ENCODE measurements around the gene NEMP2.
A peak's percentile ranks its signal among the peaks of the same experiment; 100 is the strongest.

Gene NEMP2

GRCh38 chr2:190540048-190540447 lies 5.5 kb upstream of the NEMP2 start:
- TF ChIP-seq CTCF (conservative IDR thresholded peaks at IDR 0.05) = no peak
- H3K27ac ChIP-seq = no peak overlapping the region

GRCh38 chr2:190538201-190538600 lies 3.7 kb upstream of the NEMP2 start:
- TF ChIP-seq CTCF (conservative IDR thresholded peaks at IDR 0.05) = no peak

GRCh38 chr2:190537765-190538164 lies 3.2 kb upstream of the NEMP2 start:
- TF ChIP-seq CTCF (conservative IDR thresholded peaks at IDR 0.05) = no peak
- no peak overlapping the region for H3K27ac ChIP-seq

More at GRCh38 chr2:190538201-190538600, 3.7 kb upstream of the NEMP2 start:
- H3K27ac ChIP-seq = no peak overlapping the region

- peak overlapping the region; percentile 84; the same call in 1 of the 2 replicates for H3K27ac ChIP-seq
- no peak for TF ChIP-seq CTCF (conservative IDR thresholded peaks at IDR 0.05)
These were observed 1.1 kb upstream of the NEMP2 start for GRCh38 chr2:190535586-190535985.

GRCh38 chr2:190535121-190535439 lies 558 bp upstream of the NEMP2 start:
- peak overlapping the region; percentile 84 for H3K27ac ChIP-seq
- no peak for TF ChIP-seq CTCF (conservative IDR thresholded peaks at IDR 0.05)

GRCh38 chr2:190533968-190534309 lies 583 bp downstream of the NEMP2 start:
- peak overlapping the region; percentile 84 for H3K27ac ChIP-seq
- TF ChIP-seq CTCF (conservative IDR thresholded peaks at IDR 0.05) = no peak

GRCh38 chr2:190533175-190533967 lies 1.2 kb downstream of the NEMP2 start:
- TF ChIP-seq CTCF (conservative IDR thresholded peaks at IDR 0.05) = no peak
- peak overlapping the region; percentile 84 for H3K27ac ChIP-seq
